H9 (cell line): ENCODE data around the gene SLC2A8. TPM values are rescaled to one million over a fixed set of nuclear protein-coding genes. Genes with fewer than 3 reads are reported as not detected.
A peak's percentile ranks its signal among the peaks of the same experiment; 100 is the strongest.

ENCODE experiments used
- DNase-seq: peaks from one replicate; pipeline ENCODE4 v3.0.0-alpha.2; 2017
- H2AFZ ChIP-seq: one replicate; pipeline ENCODE4 v1.6.1; 2013; ENCODE audit warnings: mild to moderate bottlenecking, low read length, control low read depth, moderate library complexity
- H2AK5ac ChIP-seq: 2 replicates; pipeline ENCODE4 v1.6.1; 2013; ENCODE audit warnings: low read length, control low read depth, mixed read lengths; ENCODE audit not compliant: insufficient read length
- H2BK120ac ChIP-seq: one replicate; pipeline ENCODE4 v1.6.1; 2013; ENCODE audit warnings: low read depth, mild to moderate bottlenecking, low read length, control low read depth, inconsistent platforms; ENCODE audit not compliant: poor library complexity, severe bottlenecking
- H2BK12ac ChIP-seq: 2 replicates; pipeline ENCODE4 v1.6.1; 2013; ENCODE audit warnings: low read length, control low read depth, mixed read lengths, low read depth; ENCODE audit not compliant: insufficient read length
- H2BK15ac ChIP-seq: 2 replicates; pipeline ENCODE4 v1.6.1; 2013; ENCODE audit warnings: low read depth, low read length, control low read depth
- H2BK20ac ChIP-seq: one replicate; pipeline ENCODE4 v1.6.1; 2013; ENCODE audit warnings: low read depth, mild to moderate bottlenecking, low read length, control low read depth, inconsistent platforms; ENCODE audit not compliant: poor library complexity, severe bottlenecking
- H2BK5ac ChIP-seq: 2 replicates; pipeline ENCODE4 v1.6.1; 2013; ENCODE audit warnings: low read length, control low read depth, mixed read lengths; ENCODE audit not compliant: insufficient read length
- H3K14ac ChIP-seq: 2 replicates; pipeline ENCODE4 v1.6.1; 2013; ENCODE audit warnings: low read length, control low read depth; ENCODE audit not compliant: insufficient read depth
- H3K18ac ChIP-seq: 2 replicates; pipeline ENCODE4 v1.6.1; 2013; ENCODE audit warnings: low read depth, mild to moderate bottlenecking, mixed read lengths, low read length, control low read depth; ENCODE audit not compliant: insufficient read length
- H3K23ac ChIP-seq: 2 replicates; pipeline ENCODE4 v1.6.1; 2013; ENCODE audit warnings: low read length, control low read depth, mixed read lengths, low read depth; ENCODE audit not compliant: insufficient read length
- H3K23me2 ChIP-seq: 2 replicates; pipeline ENCODE4 v1.6.1; 2013; ENCODE audit warnings: low read depth, mild to moderate bottlenecking, mixed read lengths, low read length, control low read depth; ENCODE audit not compliant: insufficient read length, poor library complexity, severe bottlenecking
- H3K27ac ChIP-seq: 2 replicates; pipeline ENCODE4 v1.5.1; 2013; ENCODE audit warnings: low read length, control low read depth, mixed read lengths, low read depth; ENCODE audit not compliant: insufficient read length
- H3K27me3 ChIP-seq: 2 replicates; pipeline ENCODE4 v1.6.1; 2013; ENCODE audit warnings: low read length, control low read depth, inconsistent platforms; ENCODE audit not compliant: insufficient read depth
- H3K4ac ChIP-seq: 2 replicates; pipeline ENCODE4 v1.6.1; 2013; ENCODE audit warnings: low read depth, mild to moderate bottlenecking, control low read depth, inconsistent platforms, low read length, moderate library complexity
- H3K4me1 ChIP-seq: 2 replicates; pipeline ENCODE4 v1.6.1; 2013; ENCODE audit warnings: low read length, control low read depth, inconsistent platforms; ENCODE audit not compliant: insufficient read depth
- H3K4me2 ChIP-seq: 2 replicates; pipeline ENCODE4 v1.6.1; 2013; ENCODE audit warnings: low read length, control low read depth, mixed read lengths; ENCODE audit not compliant: insufficient read length, insufficient read depth
- H3K56ac ChIP-seq: 2 replicates; pipeline ENCODE4 v1.6.1; 2013; ENCODE audit warnings: low read depth, mild to moderate bottlenecking, mixed read lengths, low read length, control low read depth; ENCODE audit not compliant: insufficient read length
- H3K79me1 ChIP-seq: 2 replicates; pipeline ENCODE4 v1.6.1; 2013; ENCODE audit warnings: low read depth, mild to moderate bottlenecking, moderate library complexity, low read length, control low read depth, inconsistent platforms; ENCODE audit not compliant: insufficient read depth, poor library complexity, severe bottlenecking
- H3K79me2 ChIP-seq: 2 replicates; pipeline ENCODE4 v1.6.1; 2013; ENCODE audit warnings: low read length, control low read depth, inconsistent platforms; ENCODE audit not compliant: insufficient read depth
- H3K9ac ChIP-seq: 2 replicates; pipeline ENCODE4 v1.6.1; 2013; ENCODE audit warnings: low read length, control low read depth, mixed read lengths; ENCODE audit not compliant: insufficient read length; ENCODE audit errors: extremely low read depth
- H3K9me3 ChIP-seq: one replicate; pipeline ENCODE4 v1.6.1; 2013; ENCODE audit warnings: low read depth, low read length, inconsistent platforms; ENCODE audit not compliant: control insufficient read depth
- H3T11ph ChIP-seq: one replicate; pipeline ENCODE4 v1.6.1; 2013; ENCODE audit warnings: mild to moderate bottlenecking, low read length, control low read depth, inconsistent platforms
- H4K20me1 ChIP-seq: one replicate; pipeline ENCODE4 v1.6.1; 2013; ENCODE audit not compliant: control insufficient read depth, insufficient read length, insufficient read depth
- H4K5ac ChIP-seq: 2 replicates; pipeline ENCODE4 v1.6.1; 2013; ENCODE audit warnings: low read depth, mild to moderate bottlenecking, mixed read lengths, low read length, control low read depth; ENCODE audit not compliant: insufficient read length
- H4K8ac ChIP-seq: replicated peaks from 2 replicates; pipeline ENCODE4 v1.6.1; 2013; ENCODE audit warnings: low read length, control low read depth, mixed read lengths, low read depth; ENCODE audit not compliant: insufficient read length
- H4K91ac ChIP-seq: 2 replicates; pipeline ENCODE4 v1.6.1; 2013; ENCODE audit warnings: low read depth, mild to moderate bottlenecking, moderate library complexity, mixed read lengths, low read length, control low read depth; ENCODE audit not compliant: insufficient read length
- H3K27ac Mint-ChIP-seq, 3 experiments: 2 replicates in 2 of 3; 3 replicates in 1 of 3; pipeline ENCODE4 v1.8.0; 2020 to 2021; ENCODE audit warnings: mixed read lengths in 3 of 3, mild to moderate bottlenecking in 1 of 3, moderate library complexity in 1 of 3
- H3K27me3 Mint-ChIP-seq: 2 replicates; pipeline ENCODE4 v1.8.0; 2021; ENCODE audit warnings: low read depth, mild to moderate bottlenecking, moderate library complexity, mixed read lengths
- H3K36me3 Mint-ChIP-seq, 3 experiments: 2 replicates in 2 of 3; 3 replicates in 1 of 3; pipeline ENCODE4 v1.8.0; 2020 to 2021; ENCODE audit warnings: low read depth in 3 of 3, mixed read lengths in 3 of 3; ENCODE audit not compliant: insufficient read depth in 1 of 3
- H3K4me1 Mint-ChIP-seq, 2 experiments: 2 replicates each; pipeline ENCODE4 v1.8.0; 2020; ENCODE audit warnings: mixed read lengths in 2 of 2
- H3K4me3 Mint-ChIP-seq, 2 experiments: 2 replicates in 1 of 2; 3 replicates in 1 of 2; pipeline ENCODE4 v1.8.0; 2020 to 2021; ENCODE audit warnings: mild to moderate bottlenecking in 2 of 2, mixed read lengths in 2 of 2, moderate library complexity in 1 of 2
- H3K9me3 Mint-ChIP-seq, 2 experiments: 2 replicates in 1 of 2; 3 replicates in 1 of 2; pipeline ENCODE4 v1.8.0; 2020; ENCODE audit warnings: mild to moderate bottlenecking in 2 of 2, mixed read lengths in 2 of 2, moderate library complexity in 1 of 2
- WGBS: extraction: QIAGEN DNeasy Blood & Tissue Kit; methylation state at CpG from one replicate; pipeline ENCODE4 v1.1.7; 2013; ENCODE audit warnings: missing lambda C conversion rate, low lambda C conversion rate, mixed read lengths; ENCODE audit not compliant: insufficient read length; ENCODE audit errors: extremely low coverage; 5-methylcytosine and 5-hydroxymethylcytosine counted together
- total RNA-seq: library from RNA; stranded (reverse); gene quantifications from 2 replicates; pipeline ENCODE4 v1.2.1, GENCODE V29; 2021
- TF ChIP-seq, protein P1 (sequence below): fragments of 200-600 bp; sonication (generic); conservative IDR thresholded peaks from 3 replicates; pipeline ENCODE4 v1.8.0; 2021; ENCODE audit warnings: antibody characterized with exemption, mild to moderate bottlenecking

Gene SLC2A8
- total RNA-seq, 1 experiment from 2014 or later: 38.3 TPM

DNA sequence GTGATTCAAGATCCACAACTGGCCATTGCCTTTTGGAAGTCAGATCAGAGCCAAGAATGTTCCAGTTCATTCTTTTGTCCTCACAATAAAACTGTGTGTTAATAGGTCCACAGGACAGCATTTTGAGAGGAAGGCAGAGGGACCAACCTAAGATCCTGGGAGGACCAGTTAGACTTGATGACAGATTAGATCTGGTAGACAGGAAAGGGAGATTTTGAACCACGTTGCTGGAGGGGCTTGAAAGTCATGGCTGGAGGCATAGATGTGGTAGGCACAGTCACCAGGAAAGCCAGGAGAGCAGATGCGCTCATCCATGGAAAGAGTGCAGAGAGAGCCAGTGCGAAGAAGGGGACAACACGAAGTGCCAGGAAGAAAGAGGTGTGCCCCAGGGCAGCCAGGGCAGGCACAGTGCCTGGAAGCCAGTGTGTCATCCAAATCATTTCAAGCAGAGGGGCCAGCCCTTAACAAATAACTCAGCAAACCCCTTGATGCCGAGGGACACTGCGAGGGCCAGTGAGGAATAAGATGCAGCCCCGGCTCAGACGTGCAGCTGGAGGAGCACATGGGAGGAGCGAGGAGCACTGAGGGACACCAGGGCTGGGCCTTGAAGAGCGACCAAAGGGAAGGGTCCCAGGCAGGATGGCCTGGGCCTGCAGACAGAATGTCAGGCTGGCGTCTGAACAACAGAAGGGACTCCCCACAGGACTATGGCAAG is 12.8 kb upstream of the SLC2A8 start:
- no CpG with 5 or more reads among the region's 11 CpGs for WGBS
- Histone ChIP-seq H3K79me2 (no peaks in the 10 kb centered on the region), H3K23me2 (no peaks in the 10 kb centered on the region), H2AK5ac (no peak overlapping the region), H2BK12ac (no peak overlapping the region), H2BK5ac (no peak overlapping the region), H3K27ac (no peak overlapping the region), H3K18ac (no peak overlapping the region), H3T11ph (no peak overlapping the region), H4K5ac (no peak overlapping the region), H3K4ac (no peak overlapping the region), H2BK20ac (no peak overlapping the region), H3K9ac (no peak overlapping the region), H4K8ac (no peak overlapping the region), H2BK120ac (no peak overlapping the region), H3K56ac (no peak overlapping the region), H3K79me1 (no peaks in the 10 kb centered on the region), H3K14ac (no peak overlapping the region), H2BK15ac (no peak overlapping the region), H2AFZ (no peak overlapping the region), H4K91ac (no peak overlapping the region), H3K27me3 (0 out of 2 replicates have a peak, but pooled peaks cover 2% of the 10 kb centered on the region), H3K4me2 (no peak overlapping the region), H3K9me3 (no peaks in the 10 kb centered on the region), H3K4me1 (no peaks in the 10 kb centered on the region; the same call in 1 of the 2 replicates), H3K23ac (no peak overlapping the region), H4K20me1 (no peaks in the 10 kb centered on the region)
- TF ChIP-seq, protein P1, sequence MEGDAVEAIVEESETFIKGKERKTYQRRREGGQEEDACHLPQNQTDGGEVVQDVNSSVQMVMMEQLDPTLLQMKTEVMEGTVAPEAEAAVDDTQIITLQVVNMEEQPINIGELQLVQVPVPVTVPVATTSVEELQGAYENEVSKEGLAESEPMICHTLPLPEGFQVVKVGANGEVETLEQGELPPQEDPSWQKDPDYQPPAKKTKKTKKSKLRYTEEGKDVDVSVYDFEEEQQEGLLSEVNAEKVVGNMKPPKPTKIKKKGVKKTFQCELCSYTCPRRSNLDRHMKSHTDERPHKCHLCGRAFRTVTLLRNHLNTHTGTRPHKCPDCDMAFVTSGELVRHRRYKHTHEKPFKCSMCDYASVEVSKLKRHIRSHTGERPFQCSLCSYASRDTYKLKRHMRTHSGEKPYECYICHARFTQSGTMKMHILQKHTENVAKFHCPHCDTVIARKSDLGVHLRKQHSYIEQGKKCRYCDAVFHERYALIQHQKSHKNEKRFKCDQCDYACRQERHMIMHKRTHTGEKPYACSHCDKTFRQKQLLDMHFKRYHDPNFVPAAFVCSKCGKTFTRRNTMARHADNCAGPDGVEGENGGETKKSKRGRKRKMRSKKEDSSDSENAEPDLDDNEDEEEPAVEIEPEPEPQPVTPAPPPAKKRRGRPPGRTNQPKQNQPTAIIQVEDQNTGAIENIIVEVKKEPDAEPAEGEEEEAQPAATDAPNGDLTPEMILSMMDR: no peak
- H3K36me3 Mint-ChIP-seq: no peaks in the 10 kb centered on the region; a peak in 1 of 7 replicates
- H3K27me3 Mint-ChIP-seq: peaks cover 15% of the 10 kb centered on the region; the same call in 1 of the 2 replicates
- no peak overlapping the region; a peak in 1 of 5 replicates for H3K4me3 Mint-ChIP-seq
- H3K27ac Mint-ChIP-seq: peak overlapping the region in 1 of 3 experiments; percentile 81; a peak in 1 of 7 replicates
- no peak for DNase-seq
- peaks cover 10 to 16% of the 10 kb centered on the region in 2 experiments for H3K4me1 Mint-ChIP-seq
- peaks cover 3 to 8% of the 10 kb centered on the region in 2 experiments; a peak in 3 of 5 replicates for H3K9me3 Mint-ChIP-seq
